Caco-2 (cell line): ENCODE measurements around the gene DIS3L. TPM values are rescaled to one million over a fixed set of nuclear protein-coding genes. Genes with fewer than 3 reads are reported as not detected.
"Not testable (repeated sequence)": the region's sequence is repeated elsewhere in the genome, so short reads cannot be mapped to it uniquely, and the experiment has no call there.

Experiments used
- BruUV-seq: library from RNA; stranded (reverse); fragments of 400-500 nt; replicated peaks from 2 replicates; lab custom pipeline; 2021; lab: Mats Ljungman, UMichigan
- CTCF ChIA-PET: fragments of 300-600 bp; sonication (Branson Sonifier 250); formaldehyde crosslinking; loops from one replicate; lab custom pipeline; 2022; ENCODE audit warnings: antibody characterized with exemption; lab: Charles Lee
- POLR2A ChIA-PET: fragments of 300-600 bp; sonication (Branson Sonifier 250); formaldehyde crosslinking; loops from one replicate; lab custom pipeline; 2022; ENCODE audit warnings: antibody characterized with exemption; lab: Charles Lee
- DNase-seq, 2 experiments: peaks; one replicate each; pipeline versions ENCODE4 v3.0.0 to v3.0.0-alpha.2; 2020 to 2022
- H3K27me3 ChIP-seq: replicated peaks from 2 replicates; pipeline ENCODE4 v1.6.0; 2011; ENCODE audit warnings: low read length; ENCODE audit not compliant: control insufficient read depth, insufficient read depth
- H3K36me3 ChIP-seq: 2 replicates; pipeline ENCODE4 v1.5.1; 2011; ENCODE audit warnings: low read length; ENCODE audit not compliant: control insufficient read depth, insufficient read depth
- H3K4me1 ChIP-seq: fragments of 250-450 bp; sonication (Bioruptor Pico); 2 replicates; pipeline ENCODE4 v1.5.1; 2020; ENCODE audit warnings: mild to moderate bottlenecking
- H3K4me3 ChIP-seq: 2 replicates; pipeline ENCODE4 v1.5.1; 2011; ENCODE audit warnings: low read depth, mild to moderate bottlenecking, control low read depth, low read length
- H3K9me3 ChIP-seq: fragments of 250-450 bp; sonication (Bioruptor Pico); 2 replicates; pipeline ENCODE4 v1.5.1; 2020; ENCODE audit warnings: mild to moderate bottlenecking, moderate library complexity
- H3K27ac Mint-ChIP-seq: one replicate; pipeline ENCODE4 v1.8.0; 2022; ENCODE audit warnings: mixed read lengths; ENCODE audit not compliant: unreplicated experiment
- H3K27me3 Mint-ChIP-seq: one replicate; pipeline ENCODE4 v1.8.0; 2022; ENCODE audit warnings: mixed read lengths; ENCODE audit not compliant: insufficient read depth, unreplicated experiment
- H3K36me3 Mint-ChIP-seq: one replicate; pipeline ENCODE4 v1.8.0; 2022; ENCODE audit warnings: mild to moderate bottlenecking, mixed read lengths; ENCODE audit not compliant: insufficient read depth, unreplicated experiment
- H3K4me1 Mint-ChIP-seq: one replicate; pipeline ENCODE4 v1.8.0; 2022; ENCODE audit warnings: low read depth, mixed read lengths; ENCODE audit not compliant: unreplicated experiment
- H3K4me3 Mint-ChIP-seq: one replicate; pipeline ENCODE4 v1.8.0; 2022; ENCODE audit warnings: mild to moderate bottlenecking, moderate library complexity, mixed read lengths; ENCODE audit not compliant: unreplicated experiment
- H3K9me3 Mint-ChIP-seq: one replicate; pipeline ENCODE4 v1.8.0; 2022; ENCODE audit warnings: mixed read lengths; ENCODE audit not compliant: unreplicated experiment
- intact Hi-C: fragments of 100-400 bp; cut with micrococcal nuclease; formaldehyde crosslinking; loops from one replicate; pipeline ENCODE4 v1.10.0; 2022; ENCODE audit not compliant: unreplicated experiment
- total RNA-seq: library from RNA; stranded (reverse); gene quantifications from 2 replicates; pipeline ENCODE4 v1.2.3, GENCODE V29; 2022
- TF ChIP-seq, protein P1 (sequence below), 2 experiments: fragments of 200-600 bp in 1 of 2; IDR thresholded peaks; 1 replicate in 1 of 2; 2 replicates in 1 of 2; pipeline versions ENCODE4 v1.5.1 to v1.8.0; 2011 to 2022; ENCODE audit warnings: antibody characterized with exemption in 1 of 2, control low read depth in 1 of 2, inconsistent platforms in 1 of 2, low read depth in 1 of 2, low read length in 1 of 2, mild to moderate bottlenecking in 1 of 2, moderate library complexity in 1 of 2; ENCODE audit not compliant: insufficient read depth in 1 of 2, severe bottlenecking in 1 of 2, unreplicated experiment in 1 of 2

Gene DIS3L
- total RNA-seq, 1 experiment from 2014 or later = 25.3 TPM

DNA sequence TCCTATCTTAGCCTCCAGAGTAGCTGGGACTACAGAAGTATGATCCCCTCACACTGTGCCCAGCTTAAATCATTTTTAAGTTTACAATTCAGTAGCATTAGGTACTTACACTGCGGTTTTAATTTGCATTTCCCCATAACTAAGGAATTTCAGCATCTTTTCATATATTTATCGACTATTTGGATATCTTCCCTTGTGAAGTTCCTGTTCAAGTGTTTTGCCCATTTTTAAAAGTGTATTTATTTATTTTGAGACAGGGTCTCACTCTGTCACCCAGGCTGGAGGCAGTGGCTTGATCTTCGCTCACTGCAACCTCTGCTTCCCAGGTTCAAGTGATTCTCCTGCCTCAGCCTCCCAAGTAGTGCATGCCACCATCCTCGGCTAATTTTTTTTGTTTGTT is 80.8 kb downstream of the DIS3L start:
- Mint-ChIP-seq H3K36me3 (no peaks in the 10 kb centered on the region), H3K27ac (no peak overlapping the region), H3K4me3 (no peak overlapping the region), H3K27me3 (no peaks in the 10 kb centered on the region), H3K9me3 (no peaks in the 10 kb centered on the region), H3K4me1 (peaks cover 7% of the 10 kb centered on the region)
- Histone ChIP-seq H3K9me3 (0 out of 2 replicates have a peak, but pooled peaks cover 2% of the 10 kb centered on the region), H3K4me1 (0 out of 2 replicates have a peak, but pooled peaks cover 3% of the 10 kb centered on the region), H3K27me3 (no peaks in the 10 kb centered on the region), H3K36me3 (no peaks in the 10 kb centered on the region), H3K4me3 (no peak overlapping the region)
- BruUV-seq = no TSS peak
- intact Hi-C loops = no loop called here
- TF ChIP-seq, protein P1, sequence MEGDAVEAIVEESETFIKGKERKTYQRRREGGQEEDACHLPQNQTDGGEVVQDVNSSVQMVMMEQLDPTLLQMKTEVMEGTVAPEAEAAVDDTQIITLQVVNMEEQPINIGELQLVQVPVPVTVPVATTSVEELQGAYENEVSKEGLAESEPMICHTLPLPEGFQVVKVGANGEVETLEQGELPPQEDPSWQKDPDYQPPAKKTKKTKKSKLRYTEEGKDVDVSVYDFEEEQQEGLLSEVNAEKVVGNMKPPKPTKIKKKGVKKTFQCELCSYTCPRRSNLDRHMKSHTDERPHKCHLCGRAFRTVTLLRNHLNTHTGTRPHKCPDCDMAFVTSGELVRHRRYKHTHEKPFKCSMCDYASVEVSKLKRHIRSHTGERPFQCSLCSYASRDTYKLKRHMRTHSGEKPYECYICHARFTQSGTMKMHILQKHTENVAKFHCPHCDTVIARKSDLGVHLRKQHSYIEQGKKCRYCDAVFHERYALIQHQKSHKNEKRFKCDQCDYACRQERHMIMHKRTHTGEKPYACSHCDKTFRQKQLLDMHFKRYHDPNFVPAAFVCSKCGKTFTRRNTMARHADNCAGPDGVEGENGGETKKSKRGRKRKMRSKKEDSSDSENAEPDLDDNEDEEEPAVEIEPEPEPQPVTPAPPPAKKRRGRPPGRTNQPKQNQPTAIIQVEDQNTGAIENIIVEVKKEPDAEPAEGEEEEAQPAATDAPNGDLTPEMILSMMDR (IDR thresholded peaks at IDR 0.05; ENCODE audit: insufficient read depth in 1 of 2, low read depth in 1 of 2, low read length in 1 of 2, severe bottlenecking in 1 of 2, unreplicated experiment in 1 of 2) = no peak
- POLR2A ChIA-PET = no interaction called here
- CTCF ChIA-PET = no interaction called here
- no peak for DNase-seq

DNA sequence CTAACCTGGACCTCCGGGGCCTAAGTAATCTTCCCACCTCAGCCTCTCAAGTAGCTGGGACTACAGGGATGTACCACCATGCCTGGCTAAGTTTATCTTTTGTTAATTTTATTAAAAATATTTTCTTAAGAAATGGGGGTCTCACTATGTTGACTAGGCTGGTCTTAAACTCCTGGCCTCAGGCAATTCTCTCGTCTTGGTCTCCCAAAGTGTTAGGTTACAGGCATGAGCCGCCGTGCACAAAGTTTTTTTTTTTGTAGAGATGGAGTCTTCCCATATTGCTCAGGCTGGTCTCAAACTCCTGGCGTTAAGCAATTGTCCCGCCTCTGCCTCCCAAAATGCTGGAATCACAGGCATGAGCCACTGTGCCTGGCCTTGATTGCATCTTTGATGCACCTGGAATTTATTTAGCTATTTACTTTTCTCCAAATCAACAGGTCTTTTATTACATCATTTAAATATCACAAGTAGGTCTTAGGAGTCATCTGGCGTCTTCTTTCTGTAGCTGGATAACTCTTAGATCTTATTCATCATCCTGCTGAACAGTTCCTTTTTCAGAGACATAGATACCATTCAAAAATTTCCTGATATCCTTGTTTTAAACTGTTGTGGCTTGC is 85.6 kb downstream of the DIS3L start:
- Mint-ChIP-seq H3K4me3 (no peak overlapping the region), H3K36me3 (no peaks in the 10 kb centered on the region), H3K4me1 (no peaks in the 10 kb centered on the region), H3K27me3 (no peaks in the 10 kb centered on the region), H3K9me3 (no peaks in the 10 kb centered on the region), H3K27ac (no peak overlapping the region)
- no peaks in the 10 kb centered on the region for H3K4me1 ChIP-seq
- no peak overlapping the region for H3K4me3 ChIP-seq
- H3K36me3 ChIP-seq = no peaks in the 10 kb centered on the region
- no peaks in the 10 kb centered on the region for H3K27me3 ChIP-seq
- ChIA-PET POLR2A (interaction anchor here (1.0 kb wide), 1 partner anchor 8 kb away, joined by 3 read pairs; the partner anchor contains the start of gene MAP2K1), CTCF (no interaction called here)
- BruUV-seq = no TSS peak
- intact Hi-C loops = no loop called here
- DNase-seq = no peak
- TF ChIP-seq, protein P1 (IDR thresholded peaks at IDR 0.05; ENCODE audit: insufficient read depth in 1 of 2, low read depth in 1 of 2, low read length in 1 of 2, severe bottlenecking in 1 of 2, unreplicated experiment in 1 of 2) = no peak
- 0 out of 2 replicates have a peak, but pooled peaks cover 2% of the 10 kb centered on the region for H3K9me3 ChIP-seq

DNA sequence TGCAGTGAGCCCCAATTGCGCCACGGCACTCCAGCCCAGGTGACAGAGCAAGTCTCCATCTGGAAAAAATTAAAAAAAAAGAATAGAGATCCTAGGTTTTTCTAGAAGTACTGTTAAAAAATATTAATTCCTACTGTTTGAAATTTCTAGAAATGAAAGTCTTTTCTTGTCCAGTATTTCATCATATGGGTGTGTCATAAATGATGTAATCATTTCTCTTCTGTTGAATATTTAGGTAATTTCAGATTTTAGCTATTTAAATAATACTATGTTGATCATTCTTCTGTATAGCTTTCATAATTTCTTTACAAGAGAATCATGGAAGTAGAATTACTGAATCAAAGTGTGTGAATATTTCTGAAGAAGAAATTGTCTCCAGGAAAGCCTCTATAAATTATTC is 88.0 kb downstream of the DIS3L start:
- H3K9me3 ChIP-seq, intact Hi-C loops, H3K27me3 ChIP-seq, BruUV-seq, H3K4me1 Mint-ChIP-seq, DNase-seq, H3K36me3 ChIP-seq, H3K27me3 Mint-ChIP-seq, H3K4me3 ChIP-seq, POLR2A ChIA-PET, H3K36me3 Mint-ChIP-seq, H3K9me3 Mint-ChIP-seq, H3K4me1 ChIP-seq, H3K27ac Mint-ChIP-seq, CTCF ChIA-PET, H3K4me3 Mint-ChIP-seq: not testable (repeated sequence)

Other genes with a start within 250 kb of the DIS3L start
- 0.58 and 0.66 TPM in 2 replicates for gene MEGF11, start 39.8 kb upstream of the DIS3L start, total RNA-seq
- gene TIPIN, start 63.1 kb downstream of the DIS3L start, total RNA-seq = 22.8 and 28.0 TPM in 2 replicates
- gene MAP2K1, start 93.3 kb downstream of the DIS3L start, total RNA-seq = 63.7 and 64.1 TPM in 2 replicates
- 28.1 and 31.4 TPM in 2 replicates for gene SNAPC5, start 204.2 kb downstream of the DIS3L start, total RNA-seq
- 3,043 and 3,102 TPM in 2 replicates for gene RPL4, start 211.3 kb downstream of the DIS3L start, total RNA-seq
- 21.6 and 28.1 TPM in 2 replicates for gene ZWILCH, start 211.8 kb downstream of the DIS3L start, total RNA-seq